Progenitor cell of endocrine pancreas (in vitro differentiated cells): Measurements from ENCODE around the gene FBXW11. TPM values are rescaled to one million over a fixed set of nuclear protein-coding genes. Genes with fewer than 3 reads are reported as not detected.

ENCODE experiments used
- DNase-seq: peaks from one replicate; pipeline ENCODE4 v3.0.0; 2021; ENCODE audit warnings: low spot score; ENCODE audit not compliant: unreplicated experiment
- H3K27ac Mint-ChIP-seq: 2 replicates; pipeline ENCODE4 v1.8.0; 2021; ENCODE audit warnings: mild to moderate bottlenecking, moderate library complexity, mixed read lengths
- H3K27me3 Mint-ChIP-seq: 2 replicates; pipeline ENCODE4 v1.8.0; 2021; ENCODE audit warnings: mixed read lengths
- H3K36me3 Mint-ChIP-seq: 2 replicates; pipeline ENCODE4 v1.8.0; 2022; ENCODE audit warnings: mixed read lengths; ENCODE audit not compliant: insufficient read depth
- H3K4me1 Mint-ChIP-seq: 2 replicates; pipeline ENCODE4 v1.8.0; 2021; ENCODE audit warnings: low read depth, mixed read lengths
- H3K4me3 Mint-ChIP-seq: 2 replicates; pipeline ENCODE4 v1.8.0; 2021; ENCODE audit warnings: low read depth, mild to moderate bottlenecking, moderate library complexity, mixed read lengths
- H3K9me3 Mint-ChIP-seq: 2 replicates; pipeline ENCODE4 v1.8.0; 2021; ENCODE audit warnings: low read depth, mixed read lengths
- total RNA-seq: library from RNA; stranded (reverse); gene quantifications from 2 replicates; pipeline ENCODE4 v1.2.1, GENCODE V29; 2021
- TF ChIP-seq, protein P1 (sequence below): fragments of 200-600 bp; sonication (generic); IDR thresholded peaks from one replicate; pipeline ENCODE4 v1.5.0; 2021; ENCODE audit warnings: antibody characterized with exemption, mild to moderate bottlenecking; ENCODE audit not compliant: unreplicated experiment

The FBXW11 gene
- total RNA-seq, 1 donor from 2014 or later, result 63.5 TPM

DNA sequence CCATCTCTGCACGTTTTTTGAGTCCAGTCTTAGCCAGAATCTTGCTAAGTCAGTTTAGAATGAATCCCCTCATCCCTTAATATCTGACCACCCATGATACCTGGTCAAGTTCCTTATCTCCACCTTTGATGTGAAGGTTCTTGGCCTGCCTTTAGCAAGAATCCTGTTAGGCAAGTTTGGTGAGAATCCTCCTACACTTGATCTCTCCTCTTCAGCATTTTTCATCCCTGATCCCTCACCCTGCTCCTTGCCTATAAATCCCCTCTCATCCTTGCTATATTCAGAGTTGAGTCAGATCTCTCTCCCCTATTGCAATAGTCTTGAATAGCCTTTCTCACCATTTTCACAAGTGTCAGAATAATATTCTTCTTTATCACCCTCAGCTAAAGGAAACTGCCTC is 189.8 kb downstream of the FBXW11 start:
- Mint-ChIP-seq H3K36me3 (no peaks in the 10 kb centered on the region), H3K4me1 (no peaks in the 10 kb centered on the region), H3K27ac (no peak overlapping the region), H3K9me3 (peaks cover 3% of the 10 kb centered on the region), H3K27me3 (no peaks in the 10 kb centered on the region), H3K4me3 (no peak overlapping the region)
- no peak for DNase-seq
- TF ChIP-seq, protein P1, sequence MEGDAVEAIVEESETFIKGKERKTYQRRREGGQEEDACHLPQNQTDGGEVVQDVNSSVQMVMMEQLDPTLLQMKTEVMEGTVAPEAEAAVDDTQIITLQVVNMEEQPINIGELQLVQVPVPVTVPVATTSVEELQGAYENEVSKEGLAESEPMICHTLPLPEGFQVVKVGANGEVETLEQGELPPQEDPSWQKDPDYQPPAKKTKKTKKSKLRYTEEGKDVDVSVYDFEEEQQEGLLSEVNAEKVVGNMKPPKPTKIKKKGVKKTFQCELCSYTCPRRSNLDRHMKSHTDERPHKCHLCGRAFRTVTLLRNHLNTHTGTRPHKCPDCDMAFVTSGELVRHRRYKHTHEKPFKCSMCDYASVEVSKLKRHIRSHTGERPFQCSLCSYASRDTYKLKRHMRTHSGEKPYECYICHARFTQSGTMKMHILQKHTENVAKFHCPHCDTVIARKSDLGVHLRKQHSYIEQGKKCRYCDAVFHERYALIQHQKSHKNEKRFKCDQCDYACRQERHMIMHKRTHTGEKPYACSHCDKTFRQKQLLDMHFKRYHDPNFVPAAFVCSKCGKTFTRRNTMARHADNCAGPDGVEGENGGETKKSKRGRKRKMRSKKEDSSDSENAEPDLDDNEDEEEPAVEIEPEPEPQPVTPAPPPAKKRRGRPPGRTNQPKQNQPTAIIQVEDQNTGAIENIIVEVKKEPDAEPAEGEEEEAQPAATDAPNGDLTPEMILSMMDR, result no peak

DNA sequence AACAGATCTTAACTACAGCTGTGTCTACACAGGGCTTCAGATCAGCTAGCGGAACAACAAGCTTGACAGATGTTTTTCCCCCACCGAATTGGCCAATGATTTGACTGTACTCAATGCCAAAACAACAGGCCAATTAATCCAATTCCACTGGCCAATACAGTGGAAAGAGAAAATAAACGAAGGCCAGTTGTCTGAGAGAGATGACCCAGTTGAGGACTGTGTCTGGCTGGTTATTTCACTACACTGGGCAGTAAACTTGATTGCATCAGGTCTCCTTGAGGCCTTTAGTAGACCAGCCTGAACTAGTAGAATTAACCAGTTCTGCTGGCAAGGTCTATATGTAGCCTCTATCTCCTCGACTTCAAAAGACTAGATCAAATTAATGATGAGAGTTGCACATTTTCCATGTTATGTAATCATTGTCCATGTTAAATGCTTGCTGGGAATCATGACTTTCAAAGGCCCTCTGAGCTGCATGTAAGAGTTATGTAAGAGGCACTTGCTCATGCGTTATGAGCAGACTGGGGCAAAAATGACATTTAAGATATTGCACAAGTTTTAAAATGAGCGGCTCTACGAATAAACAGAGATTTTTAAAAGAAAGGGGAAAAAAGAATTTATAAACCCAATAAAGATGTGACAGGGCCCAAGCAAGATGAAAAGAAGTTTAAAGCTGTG is 192.5 kb downstream of the FBXW11 start:
- no peaks in the 10 kb centered on the region for H3K36me3 Mint-ChIP-seq
- no peak overlapping the region for H3K4me3 Mint-ChIP-seq
- H3K9me3 Mint-ChIP-seq, result peaks cover 9% of the 10 kb centered on the region
- no peaks in the 10 kb centered on the region for H3K4me1 Mint-ChIP-seq
- TF ChIP-seq, protein P1, result no peak
- H3K27me3 Mint-ChIP-seq, result no peaks in the 10 kb centered on the region
- DNase-seq, result no peak
- H3K27ac Mint-ChIP-seq, result no peak overlapping the region

DNA sequence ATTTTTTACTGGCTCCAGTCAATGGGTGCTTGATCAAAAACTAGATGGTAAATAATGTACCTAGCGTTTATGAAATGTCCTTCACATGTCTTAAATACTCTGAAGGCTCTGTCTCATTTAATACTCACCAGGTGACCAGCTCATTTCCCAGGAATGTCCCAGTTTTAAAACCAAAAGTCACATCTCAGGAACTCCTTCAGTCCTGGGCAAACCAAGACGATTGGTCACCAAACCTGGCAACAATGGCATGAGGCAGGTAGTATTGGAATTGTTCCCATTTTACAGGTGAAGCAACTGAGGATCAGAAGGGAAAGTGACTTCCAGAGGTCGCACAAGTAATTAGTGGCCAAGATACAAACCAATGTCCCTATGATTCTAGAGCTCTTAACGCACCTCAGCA is 193.2 kb downstream of the FBXW11 start:
- peaks cover 12% of the 10 kb centered on the region for H3K9me3 Mint-ChIP-seq
- H3K27me3 Mint-ChIP-seq, result no peaks in the 10 kb centered on the region
- no peak for DNase-seq
- H3K4me1 Mint-ChIP-seq, result no peaks in the 10 kb centered on the region
- H3K27ac Mint-ChIP-seq, result no peak overlapping the region
- TF ChIP-seq, protein P1, result no peak
- H3K4me3 Mint-ChIP-seq, result no peak overlapping the region
- no peaks in the 10 kb centered on the region for H3K36me3 Mint-ChIP-seq

Other genes starting within 250 kb of the FBXW11 start
- not detected in 2 replicates for gene SMIM23, start 220.8 kb downstream of the FBXW11 start, total RNA-seq
- gene STK10, start 181.6 kb upstream of the FBXW11 start, total RNA-seq, result 18.1 and 18.3 TPM in 2 replicates
- not detected in 2 replicates for gene EFCAB9, start 187.5 kb upstream of the FBXW11 start, total RNA-seq